Right lobe of liver (tissue), 4 donors: ENCODE data around the gene INTS7.

Experiments used
- CTCF ChIP-seq, 4 donors: fragments of 200-600 bp in 3 of 4; fragments of 450-650 bp in 1 of 4; IDR thresholded peaks; one replicate each; pipeline versions ENCODE4 v1.5.1 to v1.8.0; 2016 to 2022; ENCODE audit warnings: antibody characterized with exemption in 4 of 4, mild to moderate bottlenecking in 2 of 4
- POLR2A ChIP-seq: fragments of 450-650 bp; IDR thresholded peaks from one replicate; pipeline ENCODE4 v1.6.1; 2017; ENCODE audit warnings: antibody characterized with exemption, mild to moderate bottlenecking
- donor health status: DM: no; HTN: no; CAD: no.
- donor health status: DM: no; HTN: no; CAD: no.
- donor health status: DM: no; HTN: yes; CAD: no.

GRCh38 chr1:211932933-211933254 is 102.5 kb downstream of the INTS7 start:
- TF ChIP-seq CTCF (IDR thresholded peaks at IDR 0.05) (no peak), POLR2A (no peak)
